T-cell (primary cell): ENCODE results near the gene FBXO47. TPM values are rescaled to one million over a fixed set of nuclear protein-coding genes. Genes with fewer than 3 reads are reported as not detected.

Source experiments
- ATAC-seq, 4 experiments: fragments of 200-7000 bp in 3 of 4; fragments of 150-1000 bp in 1 of 4; cut with Tn5 transposase; replicated peaks in 1 of 4; 1 replicate in 3 of 4; 2 replicates in 1 of 4; pipeline ENCODE4 v1.10.0; 2021; ENCODE audit warnings: moderate library complexity in 3 of 4, mild to moderate bottlenecking in 2 of 4, moderate number of reproducible peaks in 1 of 4
- CTCF ChIA-PET, 2 donors: fragments of 300-600 bp; sonication (Branson Sonifier 250); formaldehyde crosslinking; loops; one replicate each; lab custom pipeline; 2022; ENCODE audit warnings: antibody characterized with exemption in 2 of 2; lab: Charles Lee
- POLR2A ChIA-PET, 2 donors: fragments of 300-600 bp; sonication (Branson Sonifier 250); formaldehyde crosslinking; loops; one replicate each; lab custom pipeline; 2022; ENCODE audit warnings: antibody characterized with exemption in 2 of 2; lab: Charles Lee
- DNase-seq, 35 experiments: peaks; one replicate each; pipeline versions ENCODE4 v3.0.0 to v3.0.0-alpha.2; 2013 to 2023
- H3K27ac ChIP-seq: one replicate; pipeline ENCODE4 v1.5.1; 2013; ENCODE audit warnings: low read length
- H3K27me3 ChIP-seq, 2 experiments: replicated peaks in 1 of 2; 1 replicate in 1 of 2; 2 replicates in 1 of 2; pipeline versions ENCODE4 v1.6.1 to v1.7.0; 2013; ENCODE audit warnings: low read length in 1 of 2, mixed read lengths in 1 of 2; ENCODE audit not compliant: control insufficient read depth in 2 of 2, insufficient read depth in 2 of 2; ENCODE audit errors: extremely low read depth in 1 of 2
- H3K36me3 ChIP-seq, 2 donors: 1 replicate in 1 of 2; 2 replicates in 1 of 2; pipeline versions ENCODE4 v1.6.1 to v1.7.0; 2013; ENCODE audit warnings: low read length in 1 of 2; ENCODE audit not compliant: control insufficient read depth in 2 of 2, insufficient read depth in 1 of 2; ENCODE audit errors: extremely low read depth in 1 of 2
- H3K4me1 ChIP-seq, 2 experiments: 1 replicate in 1 of 2; 2 replicates in 1 of 2; pipeline versions ENCODE4 v1.6.1 to v1.7.0; 2013; ENCODE audit warnings: low read length in 2 of 2, mixed read lengths in 1 of 2; ENCODE audit not compliant: insufficient read depth in 2 of 2, control insufficient read depth in 1 of 2; ENCODE audit errors: extremely low read depth in 1 of 2
- H3K4me3 ChIP-seq, 2 donors: 1 replicate in 1 of 2; 2 replicates in 1 of 2; pipeline versions ENCODE4 v1.5.1 to v1.7.0; 2013; ENCODE audit warnings: mild to moderate bottlenecking in 2 of 2, low read length in 1 of 2, moderate library complexity in 1 of 2; ENCODE audit not compliant: control insufficient read depth in 1 of 2; ENCODE audit errors: extremely low read depth in 1 of 2
- H3K9me3 ChIP-seq: 2 replicates; pipeline ENCODE4 v1.7.0; 2013
- H3K27ac Mint-ChIP-seq, 2 donors: one replicate each; pipeline ENCODE4 v1.8.0; 2020 to 2021; ENCODE audit warnings: mild to moderate bottlenecking in 2 of 2, mixed read lengths in 2 of 2
- H3K27me3 Mint-ChIP-seq, 2 donors: one replicate each; pipeline ENCODE4 v1.8.0; 2021 to 2022; ENCODE audit warnings: mixed read lengths in 2 of 2
- H3K36me3 Mint-ChIP-seq: one replicate; pipeline ENCODE4 v1.8.0; 2021; ENCODE audit warnings: mixed read lengths
- H3K4me1 Mint-ChIP-seq, 3 donors: one replicate each; pipeline ENCODE4 v1.8.0; 2020 to 2022; ENCODE audit warnings: mixed read lengths in 3 of 3, mild to moderate bottlenecking in 1 of 3
- H3K4me3 Mint-ChIP-seq, 3 donors: one replicate each; pipeline ENCODE4 v1.8.0; 2020 to 2022; ENCODE audit warnings: mild to moderate bottlenecking in 3 of 3, mixed read lengths in 3 of 3, moderate library complexity in 3 of 3
- H3K9me3 Mint-ChIP-seq, 3 donors: one replicate each; pipeline ENCODE4 v1.8.0; 2020 to 2022; ENCODE audit warnings: mixed read lengths in 3 of 3
- WGBS: methylation state at CpG from one replicate; pipeline ENCODE4 v1.1.5; 2013; ENCODE audit warnings: missing lambda C conversion rate; ENCODE audit not compliant: insufficient coverage; 5-methylcytosine and 5-hydroxymethylcytosine counted together
- total RNA-seq, 35 experiments: library from RNA in 6 of 35; stranded (reverse) in 6 of 35; fragments of 120-200 nt in 1 of 35; gene quantifications; one replicate each; pipeline versions ENCODE4 v1.2.1 to v1.2.4 and lab custom pipeline; 2013 to 2026

The FBXO47 gene
- total RNA-seq, 5 donors from 2014 or later (not counting 1 experiment from before 2014, with no cell fraction given) = not detected

GRCh38 chr17:39012725-39013124 lies 45.5 kb upstream of the FBXO47 start:
- Mint-ChIP-seq H3K27ac (no peak overlapping the region), H3K36me3 (no peaks in the 10 kb centered on the region), H3K4me3 (no peak overlapping the region), H3K27me3 (no peaks in the 10 kb centered on the region), H3K4me1 (peaks cover 15 to 17% (median 15%) of the 10 kb centered on the region in 3 donors), H3K9me3 (peaks cover 0 to 4% (median 4%) of the 10 kb centered on the region in 3 donors)
- 100% methylated on average over 2 of the region's 7 CpGs for WGBS
- H3K4me3 ChIP-seq = no peak overlapping the region
- peaks cover 8 to 18% of the 10 kb centered on the region in 2 experiments for H3K4me1 ChIP-seq
- DNase-seq (no peak), ATAC-seq (no peak)
- no peaks in the 10 kb centered on the region for H3K27me3 ChIP-seq
- no peak overlapping the region for H3K27ac ChIP-seq
- no peaks in the 10 kb centered on the region for H3K36me3 ChIP-seq
- ChIA-PET POLR2A (no interaction called here), CTCF (interaction anchor here (0.6 to 0.7 kb wide), 4 partner anchors 35 to 142 kb away, joined by 3 to 6 read pairs (median 4); no protein-coding TSS in a partner anchor)
- H3K9me3 ChIP-seq = no peaks in the 10 kb centered on the region

- H3K27ac ChIP-seq = no peak overlapping the region
- H3K9me3 ChIP-seq = no peaks in the 10 kb centered on the region
- peaks cover 0 to 4% (median 4%) of the 10 kb centered on the region in 3 donors for H3K9me3 Mint-ChIP-seq
- DNase-seq = no peak
- no peak for ATAC-seq
- H3K4me1 Mint-ChIP-seq = peaks cover 9 to 11% (median 9%) of the 10 kb centered on the region in 3 donors
- H3K36me3 Mint-ChIP-seq = no peaks in the 10 kb centered on the region
- H3K4me3 ChIP-seq = no peak overlapping the region
- no peaks in the 10 kb centered on the region for H3K27me3 Mint-ChIP-seq
- H3K36me3 ChIP-seq = no peaks in the 10 kb centered on the region
- 93% methylated on average over 10 of the region's 14 CpGs for WGBS
- H3K4me1 ChIP-seq = peaks cover 3 to 10% of the 10 kb centered on the region in 2 experiments
- ChIA-PET POLR2A (no interaction called here), CTCF (interaction anchor here (0.6 to 0.7 kb wide), 4 partner anchors 36 to 141 kb away, joined by 3 to 6 read pairs (median 4); no protein-coding TSS in a partner anchor)
- no peak overlapping the region for H3K27ac Mint-ChIP-seq
- no peaks in the 10 kb centered on the region for H3K27me3 ChIP-seq
- H3K4me3 Mint-ChIP-seq = no peak overlapping the region
These were observed 44.8 kb upstream of the FBXO47 start for GRCh38 chr17:39011907-39012468.

- Mint-ChIP-seq H3K4me1 (peaks cover under 1 to 3% (median 2%) of the 10 kb centered on the region in 3 donors), H3K9me3 (peaks cover 0 to 4% (median 4%) of the 10 kb centered on the region in 3 donors), H3K4me3 (no peak overlapping the region), H3K36me3 (no peaks in the 10 kb centered on the region), H3K27me3 (no peaks in the 10 kb centered on the region), H3K27ac (no peak overlapping the region)
- POLR2A ChIA-PET = no interaction called here
- Histone ChIP-seq H3K36me3 (no peaks in the 10 kb centered on the region), H3K4me1 (no peaks in the 10 kb centered on the region), H3K4me3 (no peak overlapping the region), H3K9me3 (no peaks in the 10 kb centered on the region), H3K27ac (no peak overlapping the region), H3K27me3 (peaks cover 0 to 3% of the 10 kb centered on the region in 2 experiments)
- CTCF ChIA-PET = no interaction called here
- WGBS = 100% methylated on average over 1 of the region's 3 CpGs
- ATAC-seq (no peak), DNase-seq (no peak)
These were observed 42.4 kb upstream of the FBXO47 start for GRCh38 chr17:39009581-39010001.

- Histone ChIP-seq H3K4me1 (peaks cover 2 to 5% of the 10 kb centered on the region in 2 experiments), H3K4me3 (no peak overlapping the region), H3K36me3 (no peaks in the 10 kb centered on the region), H3K27me3 (peaks cover 0 to 3% of the 10 kb centered on the region in 2 experiments), H3K9me3 (no peaks in the 10 kb centered on the region), H3K27ac (no peak overlapping the region)
- ChIA-PET POLR2A (no interaction called here), CTCF (no interaction called here)
- H3K27ac Mint-ChIP-seq = no peak overlapping the region
- no peak for DNase-seq
- no CpG with 5 or more reads among the region's 2 CpGs for WGBS
- no peaks in the 10 kb centered on the region for H3K36me3 Mint-ChIP-seq
- peaks cover 5 to 12% (median 9%) of the 10 kb centered on the region in 3 donors for H3K4me1 Mint-ChIP-seq
- no peak overlapping the region for H3K4me3 Mint-ChIP-seq
- peaks cover 0 to 2% of the 10 kb centered on the region in 2 donors for H3K27me3 Mint-ChIP-seq
- H3K9me3 Mint-ChIP-seq = peaks cover 0 to 4% (median 4%) of the 10 kb centered on the region in 3 donors
- ATAC-seq = no peak
These were observed 41.4 kb upstream of the FBXO47 start for GRCh38 chr17:39008633-39009032.

GRCh38 chr17:39002991-39003715 lies 36.0 kb upstream of the FBXO47 start:
- Mint-ChIP-seq H3K4me1 (peaks cover 25 to 36% (median 29%) of the 10 kb centered on the region in 3 donors), H3K4me3 (peak overlapping the region; percentile 1 to 73 (median 55)), H3K9me3 (peaks cover 0 to 4% (median 0%) of the 10 kb centered on the region in 3 donors), H3K27me3 (peaks cover 0 to 10% of the 10 kb centered on the region in 2 donors), H3K36me3 (no peaks in the 10 kb centered on the region), H3K27ac (peak overlapping the region; percentile 66 to 70)
- ATAC-seq (peak; percentile 71 to 98 (median 87)), DNase-seq (peak in 34 of 35 experiments; percentile 22 to 73 (median 52))
- Histone ChIP-seq H3K36me3 (no peaks in the 10 kb centered on the region), H3K27me3 (peaks cover 0 to 19% of the 10 kb centered on the region in 2 experiments), H3K27ac (no peak overlapping the region), H3K9me3 (no peaks in the 10 kb centered on the region), H3K4me1 (peaks cover 9 to 28% of the 10 kb centered on the region in 2 experiments), H3K4me3 (no peak overlapping the region)
- ChIA-PET CTCF (interaction anchor here in 1 of 2 donors (0.7 kb wide), 1 partner anchor 43 kb away, joined by 3 read pairs; no protein-coding TSS in a partner anchor), POLR2A (interaction anchor here in 1 of 2 donors (0.6 kb wide), 1 partner anchor 170 kb away, joined by 3 read pairs; no protein-coding TSS in a partner anchor)
- 53% methylated on average over 16 of the region's 16 CpGs for WGBS
